Ovary (tissue), 9 donors: ENCODE data around the gene PIM2. TPM values are rescaled to one million over a fixed set of nuclear protein-coding genes. Genes with fewer than 3 reads are reported as not detected.
"Not testable (repeated sequence)": the region's sequence is repeated elsewhere in the genome, so short reads cannot be mapped to it uniquely, and the experiment has no call there.

Experiments used
- DNase-seq, 5 donors: peaks; one replicate each; pipeline ENCODE4 v3.0.0-alpha.2; 2019 to 2020
- H3K27ac ChIP-seq, 2 donors: fragments of 200-600 bp; one replicate each; pipeline versions ENCODE4 v1.5.1 to v1.8.0; 2019 to 2022
- H3K27me3 ChIP-seq: fragments of 200-600 bp; one replicate; pipeline ENCODE4 v1.8.0; 2022
- H3K36me3 ChIP-seq: fragments of 200-600 bp; sonication (generic); one replicate; pipeline ENCODE4 v1.5.1; 2019
- H3K4me1 ChIP-seq: one replicate; pipeline ENCODE4 v1.8.1; 2013; ENCODE audit warnings: mild to moderate bottlenecking, moderate library complexity; ENCODE audit not compliant: insufficient read depth
- H3K4me3 ChIP-seq: fragments of 200-600 bp; sonication (generic); one replicate; pipeline ENCODE4 v1.5.1; 2017
- H3K9me3 ChIP-seq, 2 donors: fragments of 200-600 bp in 1 of 2; sonication (generic) in 1 of 2; one replicate each; pipeline versions ENCODE4 v1.5.1 to v1.8.1; 2013 to 2019; ENCODE audit warnings: mild to moderate bottlenecking in 1 of 2, moderate library complexity in 1 of 2
- CTCF ChIP-seq, 3 donors: fragments of 450-650 bp in 2 of 3; fragments of 200-600 bp in 1 of 3; IDR thresholded peaks; one replicate each; pipeline versions ENCODE4 v1.5.1 to v1.8.0; 2016 to 2022; ENCODE audit warnings: antibody characterized with exemption in 3 of 3, mild to moderate bottlenecking in 1 of 3
- EP300 ChIP-seq: sonication (generic); formaldehyde crosslinking; IDR thresholded peaks from one replicate; pipeline ENCODE4 v1.6.1; 2017; ENCODE audit warnings: antibody characterized with exemption
- POLR2A ChIP-seq: fragments of 450-650 bp; IDR thresholded peaks from one replicate; pipeline ENCODE4 v1.6.1; 2017; ENCODE audit warnings: antibody characterized with exemption, mild to moderate bottlenecking, moderate library complexity
- WGBS, 3 donors: extraction: QIAGEN DNeasy Blood & Tissue Kit in 1 of 3; methylation state at CpG; one replicate each; pipeline versions ENCODE4 v1.1.5 to v1.1.7; 2013 to 2017; 5-methylcytosine and 5-hydroxymethylcytosine counted together
- intact Hi-C, 4 donors: fragments of 100-400 bp; cut with DNase I; formaldehyde crosslinking; loops; one replicate each; pipeline versions ENCODE4 v1.11.0 to v1.15.1; 2022 to 2023
- polyA plus RNA-seq, 2 donors: library from polyadenylated mRNA; stranded (reverse); fragments of 200-250 nt in 1 of 2; fragments of 350-450 nt in 1 of 2; fragmentation: Illumina TruSeq in 1 of 2; extraction: RNeasy Lipid Tissue Mini Kit (QIAGEN cat#74804) in 1 of 2; gene quantifications; one replicate each; pipeline ENCODE4 v1.2.3, GENCODE V29; 2013 to 2014
- small RNA-seq: library from RNA; depleted of rRNA; stranded (forward); fragments of <200 nt; gene quantifications from one replicate; pipeline ENCODE3, GENCODE V24; 2016
- total RNA-seq, 7 donors: library from RNA; depleted of rRNA in 2 of 7; stranded (reverse); fragments of >200 nt in 2 of 7; fragmentation: NEBNext Ultra II Directional in 3 of 7; extraction: Animal tissue kit (Norgen Biotek cat#: 25700) in 3 of 7; gene quantifications; one replicate each; pipeline versions ENCODE4 v1.1.0 to v1.2.4, GENCODE V29; 2016 to 2023
- donor health status: DM: no; HTN: no; CAD: no; lungs with moderate emphysema.
- donor health status: DM: no; HTN: no; CAD: no.
- donor health status: Bipolar disorder and iron deficiency.
- donor health status: DM: yes; HTN: yes; CAD: no.
- donor health status: DM: no; HTN: no; CAD: no.
- donor health status: DM: yes; HTN: yes; CAD: no.

The PIM2 gene
- total and polyA plus RNA-seq, 9 donors, result 6.3 to 22.9 (median 8.9) TPM

DNA sequence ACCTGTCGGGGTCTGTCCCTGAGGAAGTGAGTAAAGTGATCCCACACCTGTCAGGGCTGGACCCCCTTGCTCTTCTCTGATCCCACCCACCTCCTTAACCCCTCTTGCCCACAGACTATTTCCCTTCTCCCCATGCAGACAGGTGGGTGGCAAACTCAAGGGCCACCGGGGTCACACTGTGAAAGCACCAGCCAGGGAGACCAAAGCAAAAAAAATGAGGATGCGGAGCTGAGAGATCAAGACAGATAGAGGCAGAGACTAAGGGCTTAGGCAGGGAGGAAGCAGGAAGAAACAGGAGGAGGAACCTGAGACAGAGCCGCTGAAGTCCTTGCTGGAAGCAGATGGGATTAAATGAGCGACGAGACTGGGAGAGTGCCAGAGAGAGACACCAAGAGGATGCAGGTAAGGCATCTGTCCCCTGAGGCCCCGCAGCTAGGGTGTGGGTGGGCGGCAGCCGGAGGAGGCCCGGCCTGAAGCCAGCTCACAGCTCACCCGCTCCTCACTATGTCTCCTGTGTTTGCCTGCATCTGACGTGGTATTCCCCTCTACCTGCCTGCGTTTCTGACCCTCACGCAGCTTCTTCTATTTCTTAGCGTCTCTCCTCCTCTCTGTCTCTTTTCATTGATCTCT, 28.4 kb downstream of the PIM2 start:
- intact Hi-C loops, result no loop called here
- H3K9me3 ChIP-seq, result no peaks in the 10 kb centered on the region
- H3K27ac ChIP-seq, result peak overlapping the region in 1 of 2 donors; percentile 87
- TF ChIP-seq EP300 (no peak), POLR2A (no peak), CTCF (IDR thresholded peaks at IDR 0.05) (no peak)
- no peaks in the 10 kb centered on the region for H3K36me3 ChIP-seq
- peak overlapping the region; percentile 73 for H3K4me3 ChIP-seq
- WGBS, 3 donors, result 41 to 46% (median 44%) methylated on average over 15 of the region's 15 CpGs
- DNase-seq, result peak in 2 of 5 donors; percentile 35 to 36
- H3K4me1 ChIP-seq, result no peaks in the 10 kb centered on the region
- H3K27me3 ChIP-seq, result no peaks in the 10 kb centered on the region

DNA sequence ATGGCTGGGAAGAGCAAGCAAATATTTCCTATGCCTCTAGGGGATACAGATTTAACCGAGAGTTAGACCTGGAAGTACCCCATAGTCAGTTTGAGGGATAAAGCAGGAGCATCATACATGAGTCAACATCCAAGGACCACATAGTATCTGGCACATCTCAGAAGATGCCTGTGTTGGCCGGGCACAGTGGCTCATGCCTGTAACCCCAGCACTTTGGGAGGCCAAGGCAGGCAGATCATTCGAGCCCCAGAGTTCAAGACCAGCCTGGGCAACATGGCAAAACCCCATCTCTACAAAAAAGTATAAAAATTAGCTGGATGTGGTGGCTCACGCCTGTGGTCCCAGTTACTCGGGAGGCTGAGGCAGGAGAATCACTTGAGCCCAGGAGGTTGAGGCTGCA, 32.2 kb downstream of the PIM2 start:
- H3K4me3 ChIP-seq, H3K36me3 ChIP-seq, H3K27me3 ChIP-seq, H3K27ac ChIP-seq, H3K4me1 ChIP-seq, H3K9me3 ChIP-seq, intact Hi-C loops: not testable (repeated sequence)
- WGBS, 3 donors, result 66 to 81% (median 80%) methylated on average over 5 of the region's 5 CpGs
- peak in 1 of 5 donors; percentile 2 for DNase-seq

DNA sequence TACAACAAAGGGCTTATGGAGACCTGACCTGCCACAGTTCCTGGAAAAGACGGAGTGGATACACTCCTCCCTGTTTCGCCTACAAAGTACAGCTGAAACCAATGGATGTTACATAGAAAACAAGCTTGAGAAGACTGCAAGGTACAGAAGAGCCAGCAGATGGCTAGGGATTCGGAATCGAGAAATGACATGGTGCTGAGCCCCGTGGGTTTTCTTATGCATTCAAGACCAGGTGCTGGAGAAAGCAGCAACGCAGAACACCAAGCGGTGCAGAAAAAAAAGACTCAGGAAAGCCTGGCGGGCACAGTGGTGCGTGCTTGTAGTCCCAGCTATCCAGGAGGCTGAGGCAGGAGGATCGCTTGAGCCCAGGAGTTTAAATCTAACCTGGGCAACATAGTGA, 35.1 kb downstream of the PIM2 start:
- H3K9me3 ChIP-seq, result no peaks in the 10 kb centered on the region
- DNase-seq, result no peak
- H3K27me3 ChIP-seq, result no peaks in the 10 kb centered on the region
- H3K27ac ChIP-seq, result no peak overlapping the region
- no peak overlapping the region for H3K4me3 ChIP-seq
- intact Hi-C loops, result no loop called here
- no peaks in the 10 kb centered on the region for H3K36me3 ChIP-seq
- TF ChIP-seq POLR2A (no peak), CTCF (IDR thresholded peaks at IDR 0.05) (no peak), EP300 (no peak)
- WGBS, 3 donors, result 70 to 76% (median 73%) methylated on average over 10 of the region's 10 CpGs
- no peaks in the 10 kb centered on the region for H3K4me1 ChIP-seq

DNA sequence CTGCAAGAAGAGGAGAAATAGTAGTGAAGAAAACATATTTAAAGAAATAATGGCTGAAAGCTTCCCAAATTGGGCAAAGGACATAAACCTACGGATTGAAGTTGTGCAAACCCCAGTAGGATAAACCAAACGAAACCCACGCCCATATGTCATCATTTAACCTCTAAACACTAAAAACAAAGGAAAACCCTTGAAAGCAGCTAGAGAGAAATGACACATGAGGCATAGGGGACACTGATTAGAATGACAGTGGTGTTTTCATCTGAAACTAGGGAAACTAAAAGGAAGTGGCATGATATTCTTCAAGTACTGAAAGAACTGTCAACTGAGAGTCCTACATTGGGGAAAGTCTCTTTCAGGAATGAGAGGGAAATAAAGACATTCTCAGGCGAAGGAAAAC, 41.9 kb downstream of the PIM2 start:
- H3K27me3 ChIP-seq, intact Hi-C loops, H3K36me3 ChIP-seq, H3K9me3 ChIP-seq, H3K27ac ChIP-seq, H3K4me3 ChIP-seq, H3K4me1 ChIP-seq, DNase-seq: not testable (repeated sequence)
- WGBS, 3 donors, result 40 to 68% (median 53%) methylated on average over 4 of the region's 4 CpGs

- H3K9me3 ChIP-seq, H3K4me3 ChIP-seq, intact Hi-C loops, DNase-seq, H3K36me3 ChIP-seq, H3K27ac ChIP-seq, H3K27me3 ChIP-seq, H3K4me1 ChIP-seq: not testable (repeated sequence)
- WGBS, 3 donors, result 38 to 64% (median 56%) methylated on average over 1 to 2 of the region's 2 CpGs
These were observed 46.8 kb downstream of the PIM2 start for GRCh38 chrX:48872017-48872416.

- WGBS, 3 donors, result 23 to 35% (median 24%) methylated on average over 4 of the region's 4 CpGs
These were observed 54.6 kb downstream of the PIM2 start for GRCh38 chrX:48864210-48864609.

More at GRCh38 chrX:48864210-48864609, 54.6 kb downstream of the PIM2 start:
- no peak for TF ChIP-seq POLR2A
- no peak for TF ChIP-seq CTCF (IDR thresholded peaks at IDR 0.05)
- no peak for TF ChIP-seq EP300
- Histone ChIP-seq H3K27me3 (no peaks in the 10 kb centered on the region), H3K9me3 (no peaks in the 10 kb centered on the region), H3K4me3 (no peak overlapping the region), H3K27ac (no peak overlapping the region), H3K4me1 (no peaks in the 10 kb centered on the region), H3K36me3 (no peaks in the 10 kb centered on the region)
- intact Hi-C loops, result no loop called here
- DNase-seq, result no peak

Small RNAs within 50 kb of the gene (small RNA-seq; reads per million reads assigned to genes)
- not detected for gene RNU6-722P

Other genes with a start within 250 kb of the PIM2 start
- gene WAS, start 235.2 kb downstream of the PIM2 start, total RNA-seq, result 1 to 10 TPM in 6 of 7 donors, under 1 TPM in 1; 0.95 to 7.7 (median 3.1) TPM
- gene WAS, start 235.2 kb downstream of the PIM2 start, polyA plus RNA-seq, result 1 to 10 TPM; 1.3 to 3.2 TPM
- gene SUV39H1, start 222.3 kb downstream of the PIM2 start, total RNA-seq, result 1 to 10 TPM; 3.2 to 7.7 (median 5.2) TPM
- gene SUV39H1, start 222.3 kb downstream of the PIM2 start, polyA plus RNA-seq, result 1 to 10 TPM; 3.5 to 5.6 TPM
- gene GLOD5, start 157.3 kb downstream of the PIM2 start, total RNA-seq, result not detected
- not detected for gene GLOD5, start 157.3 kb downstream of the PIM2 start, polyA plus RNA-seq
- gene GATA1, start 132.4 kb downstream of the PIM2 start, total RNA-seq, result under 1 TPM in 1 of 7 donors, not detected in 6; 0.46 TPM
- gene GATA1, start 132.4 kb downstream of the PIM2 start, polyA plus RNA-seq, result under 1 TPM in 1 of 2 donors, not detected in 1; 0.08 TPM
- gene HDAC6, start 117.0 kb downstream of the PIM2 start, total RNA-seq, result 100 to 1,000 TPM in 2 of 7 donors, 10 to 100 TPM in 5; 49.1 to 115 (median 86.1) TPM
- gene HDAC6, start 117.0 kb downstream of the PIM2 start, polyA plus RNA-seq, result 10 to 100 TPM; 56.7 to 95.3 TPM
- not detected for gene ERAS, start 92.5 kb downstream of the PIM2 start, total RNA-seq
- not detected for gene ERAS, start 92.5 kb downstream of the PIM2 start, polyA plus RNA-seq
- gene PCSK1N, start 83.4 kb downstream of the PIM2 start, total RNA-seq, result 10 to 100 TPM in 1 of 7 donors, 1 to 10 TPM in 2, under 1 TPM in 4; 0.43 to 10.6 (median 0.84) TPM
- under 1 TPM in 1 of 2 donors, not detected in 1; 0.41 TPM for gene PCSK1N, start 83.4 kb downstream of the PIM2 start, polyA plus RNA-seq
- gene TIMM17B, start 21.3 kb downstream of the PIM2 start, total RNA-seq, result 10 to 100 TPM; 28.1 to 43.9 (median 32.8) TPM
- gene TIMM17B, start 21.3 kb downstream of the PIM2 start, polyA plus RNA-seq, result 10 to 100 TPM in 1 of 2 donors, 1 to 10 TPM in 1; 7.2 to 37.2 TPM
- gene PQBP1, start 21.1 kb downstream of the PIM2 start, total RNA-seq, result 100 to 1,000 TPM in 5 of 7 donors, 10 to 100 TPM in 2; 85.8 to 149 (median 105) TPM
- 100 to 1,000 TPM in 1 of 2 donors, 10 to 100 TPM in 1; 71.2 to 145 TPM for gene PQBP1, start 21.1 kb downstream of the PIM2 start, polyA plus RNA-seq
- 10 to 100 TPM in 4 of 7 donors, 1 to 10 TPM in 3; 8.2 to 18.8 (median 12.5) TPM for gene SLC35A2, start 7.4 kb downstream of the PIM2 start, total RNA-seq
- gene SLC35A2, start 7.4 kb downstream of the PIM2 start, polyA plus RNA-seq, result 10 to 100 TPM; 10.3 to 14.3 TPM
- 10 to 100 TPM; 25.8 to 57.8 (median 53.8) TPM for gene OTUD5, start 38.6 kb upstream of the PIM2 start, total RNA-seq
- 10 to 100 TPM; 41.9 to 72.7 TPM for gene OTUD5, start 38.6 kb upstream of the PIM2 start, polyA plus RNA-seq
- gene KCND1, start 52.8 kb upstream of the PIM2 start, total RNA-seq, result 1 to 10 TPM in 5 of 7 donors, under 1 TPM in 2; 0.76 to 4.6 (median 2.0) TPM
- 1 to 10 TPM; 1.9 to 4.2 TPM for gene KCND1, start 52.8 kb upstream of the PIM2 start, polyA plus RNA-seq
- 10 to 100 TPM; 21.9 to 45.0 (median 31.2) TPM for gene GRIPAP1, start 83.2 kb upstream of the PIM2 start, total RNA-seq
- 10 to 100 TPM; 20.0 to 40.5 TPM for gene GRIPAP1, start 83.2 kb upstream of the PIM2 start, polyA plus RNA-seq
- 10 to 100 TPM; 44.8 to 69.4 (median 57.3) TPM for gene TFE3, start 124.3 kb upstream of the PIM2 start, total RNA-seq
- 10 to 100 TPM; 42.1 to 49.2 TPM for gene TFE3, start 124.3 kb upstream of the PIM2 start, polyA plus RNA-seq
- 10 to 100 TPM in 3 of 7 donors, 1 to 10 TPM in 4; 3.3 to 11.2 (median 9.9) TPM for gene CCDC120, start 140.0 kb upstream of the PIM2 start, total RNA-seq
- 1 to 10 TPM; 3.8 to 4.6 TPM for gene CCDC120, start 140.0 kb upstream of the PIM2 start, polyA plus RNA-seq
- 10 to 100 TPM; 14.4 to 54.0 (median 29.3) TPM for gene PRAF2, start 155.0 kb upstream of the PIM2 start, total RNA-seq
- gene PRAF2, start 155.0 kb upstream of the PIM2 start, polyA plus RNA-seq, result 10 to 100 TPM; 29.1 to 51.2 TPM
- gene WDR45, start 160.9 kb upstream of the PIM2 start, total RNA-seq, result 10 to 100 TPM; 55.3 to 89.7 (median 76.5) TPM
- gene WDR45, start 160.9 kb upstream of the PIM2 start, polyA plus RNA-seq, result 10 to 100 TPM; 56.1 to 80.4 TPM
- gene GPKOW, start 204.7 kb upstream of the PIM2 start, total RNA-seq, result 10 to 100 TPM; 17.2 to 25.5 (median 20.9) TPM
- gene GPKOW, start 204.7 kb upstream of the PIM2 start, polyA plus RNA-seq, result 10 to 100 TPM; 13.7 to 18.3 TPM
- 10 to 100 TPM in 1 of 7 donors, 1 to 10 TPM in 6; 1.3 to 22.5 (median 2.0) TPM for gene MAGIX, start 243.7 kb upstream of the PIM2 start, total RNA-seq
- gene MAGIX, start 243.7 kb upstream of the PIM2 start, polyA plus RNA-seq, result under 1 TPM; 0.32 to 0.82 TPM